ENCODE measurements around the gene UQCRC1. TPM values are rescaled to one million over a fixed set of nuclear protein-coding genes. Genes with fewer than 3 reads are reported as not detected.
A peak's percentile ranks its signal among the peaks of the same experiment; 100 is the strongest.

UQCRC1 gene
- total RNA-seq, 3 donors from 2014 or later, result 163 to 230 (median 180) TPM

DNA sequence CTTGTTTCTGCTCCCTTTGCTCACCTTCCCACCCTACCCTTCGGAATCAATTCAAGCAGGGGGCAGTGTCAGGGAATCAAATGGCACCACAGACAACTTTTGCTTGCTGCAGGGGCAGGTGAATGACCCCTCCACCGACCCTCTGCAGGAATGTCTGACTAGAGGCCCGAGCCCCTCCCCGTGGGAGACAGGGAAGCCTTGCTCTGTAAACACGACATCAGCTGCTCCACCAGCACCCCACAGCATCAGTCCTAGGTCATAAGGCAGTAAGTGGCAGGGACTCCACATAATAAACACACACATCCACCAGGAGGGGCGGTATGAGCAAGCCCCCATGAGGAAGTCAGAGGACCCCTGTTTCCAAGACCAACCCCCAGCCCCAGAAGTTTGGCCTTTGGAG lies 27.9 kb upstream of the UQCRC1 start:
- Histone ChIP-seq H3K4me3 (no peak overlapping the region), H3K9me3 (no peaks in the 10 kb centered on the region), H3K36me3 (no peaks in the 10 kb centered on the region), H3K4me1 (peaks cover 0 to 4% of the 10 kb centered on the region in 2 donors), H3K27me3 (no peaks in the 10 kb centered on the region), H3K27ac (no peak overlapping the region)
- DNase-seq (ENCODE audit: low spot score in 2 of 2), result no peak
- intact Hi-C loops (cut with DNase I; ENCODE audit: low total_unique reads), result no loop called here
- no peak for TF ChIP-seq POLR2AphosphoS5 (IDR thresholded peaks at IDR 0.05)
- TF ChIP-seq POLR2A (IDR thresholded peaks at IDR 0.05), result no peak
- TF ChIP-seq, protein P1, sequence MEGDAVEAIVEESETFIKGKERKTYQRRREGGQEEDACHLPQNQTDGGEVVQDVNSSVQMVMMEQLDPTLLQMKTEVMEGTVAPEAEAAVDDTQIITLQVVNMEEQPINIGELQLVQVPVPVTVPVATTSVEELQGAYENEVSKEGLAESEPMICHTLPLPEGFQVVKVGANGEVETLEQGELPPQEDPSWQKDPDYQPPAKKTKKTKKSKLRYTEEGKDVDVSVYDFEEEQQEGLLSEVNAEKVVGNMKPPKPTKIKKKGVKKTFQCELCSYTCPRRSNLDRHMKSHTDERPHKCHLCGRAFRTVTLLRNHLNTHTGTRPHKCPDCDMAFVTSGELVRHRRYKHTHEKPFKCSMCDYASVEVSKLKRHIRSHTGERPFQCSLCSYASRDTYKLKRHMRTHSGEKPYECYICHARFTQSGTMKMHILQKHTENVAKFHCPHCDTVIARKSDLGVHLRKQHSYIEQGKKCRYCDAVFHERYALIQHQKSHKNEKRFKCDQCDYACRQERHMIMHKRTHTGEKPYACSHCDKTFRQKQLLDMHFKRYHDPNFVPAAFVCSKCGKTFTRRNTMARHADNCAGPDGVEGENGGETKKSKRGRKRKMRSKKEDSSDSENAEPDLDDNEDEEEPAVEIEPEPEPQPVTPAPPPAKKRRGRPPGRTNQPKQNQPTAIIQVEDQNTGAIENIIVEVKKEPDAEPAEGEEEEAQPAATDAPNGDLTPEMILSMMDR (IDR thresholded peaks at IDR 0.05), result no peak

DNA sequence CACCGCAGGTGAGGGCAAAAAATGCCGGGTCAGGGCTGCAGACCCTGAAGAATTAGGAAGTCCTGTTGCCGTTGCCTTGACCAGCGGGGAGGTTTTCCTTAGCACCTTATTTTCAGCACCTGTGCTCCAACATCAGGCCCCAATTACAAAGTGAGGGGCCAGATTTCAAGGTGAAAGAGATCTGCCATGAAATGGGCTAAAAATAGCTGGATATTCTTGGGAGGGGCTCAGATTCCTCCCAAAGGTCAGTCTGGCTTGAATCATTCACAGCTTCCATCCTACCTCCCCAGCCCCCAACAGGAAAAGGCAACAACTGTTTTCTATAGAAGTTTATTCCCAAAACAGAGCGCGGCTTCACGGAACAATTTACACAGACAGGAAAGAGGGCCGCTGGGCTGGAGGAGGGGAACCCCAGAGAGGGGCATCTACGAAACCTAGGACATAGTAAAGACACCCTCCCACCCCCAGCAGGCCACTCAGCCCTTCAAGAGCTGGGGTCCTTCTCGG lies 26.8 kb upstream of the UQCRC1 start:
- Histone ChIP-seq H3K27me3 (no peaks in the 10 kb centered on the region), H3K27ac (peak overlapping the region; percentile 55 to 80), H3K36me3 (no peaks in the 10 kb centered on the region), H3K4me1 (peaks cover 0 to 4% of the 10 kb centered on the region in 2 donors), H3K4me3 (peak overlapping the region; percentile 74 to 96 (median 94)), H3K9me3 (no peaks in the 10 kb centered on the region)
- TF ChIP-seq POLR2A (IDR thresholded peaks at IDR 0.05), result no peak
- TF ChIP-seq, protein P1 (IDR thresholded peaks at IDR 0.05), result no peak
- no peak for DNase-seq (ENCODE audit: low spot score in 2 of 2)
- intact Hi-C loops (cut with DNase I; ENCODE audit: low total_unique reads), result no loop called here

DNA sequence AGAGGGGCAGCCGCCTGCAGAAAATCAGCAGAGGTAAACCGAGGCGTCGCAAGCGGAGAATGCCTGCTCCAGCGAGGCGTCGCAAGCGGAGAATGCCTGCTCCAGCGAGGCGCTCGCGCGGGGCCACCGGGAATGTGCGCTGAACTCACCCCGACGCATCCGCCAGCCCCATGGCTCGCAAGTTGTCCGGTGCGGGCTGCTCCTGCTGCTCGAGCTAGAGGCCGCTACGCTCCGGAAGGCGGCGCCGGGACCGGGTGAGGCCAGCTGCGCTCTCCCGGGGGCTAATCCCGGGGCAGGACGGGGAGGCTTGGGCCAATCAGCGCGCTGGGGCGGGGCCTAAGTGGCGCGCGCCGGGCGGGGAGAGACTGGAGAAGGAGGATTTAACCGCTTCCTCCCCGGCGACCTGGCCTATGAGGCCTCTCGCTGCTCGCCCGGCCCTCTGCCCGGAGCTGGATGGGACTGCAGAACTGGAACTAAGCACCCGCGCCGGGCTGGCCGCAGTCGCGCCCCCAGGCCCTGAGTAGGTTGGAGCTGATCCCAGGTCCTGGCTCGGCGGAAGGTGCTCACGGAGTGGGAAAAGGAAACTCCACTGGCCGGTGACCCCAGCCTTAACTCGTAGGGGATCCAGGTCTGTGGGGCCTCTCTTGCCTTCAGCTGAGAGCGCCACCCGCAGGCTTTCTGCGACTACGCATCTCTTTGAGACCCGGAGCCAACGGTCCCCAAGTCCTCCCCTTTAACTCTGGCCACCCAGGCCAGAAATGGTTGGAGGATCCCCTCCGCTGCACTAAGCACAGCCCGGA lies 26.0 kb upstream of the UQCRC1 start, which contains the start of gene SLC26A6:
SLC26A6 (minus strand) TSS at position 240 of the 800 bp plus-strand sequence; CDS start at position 172, 68 bp downstream.
- intact Hi-C loops (cut with DNase I; ENCODE audit: low total_unique reads), result no loop called here

DNA sequence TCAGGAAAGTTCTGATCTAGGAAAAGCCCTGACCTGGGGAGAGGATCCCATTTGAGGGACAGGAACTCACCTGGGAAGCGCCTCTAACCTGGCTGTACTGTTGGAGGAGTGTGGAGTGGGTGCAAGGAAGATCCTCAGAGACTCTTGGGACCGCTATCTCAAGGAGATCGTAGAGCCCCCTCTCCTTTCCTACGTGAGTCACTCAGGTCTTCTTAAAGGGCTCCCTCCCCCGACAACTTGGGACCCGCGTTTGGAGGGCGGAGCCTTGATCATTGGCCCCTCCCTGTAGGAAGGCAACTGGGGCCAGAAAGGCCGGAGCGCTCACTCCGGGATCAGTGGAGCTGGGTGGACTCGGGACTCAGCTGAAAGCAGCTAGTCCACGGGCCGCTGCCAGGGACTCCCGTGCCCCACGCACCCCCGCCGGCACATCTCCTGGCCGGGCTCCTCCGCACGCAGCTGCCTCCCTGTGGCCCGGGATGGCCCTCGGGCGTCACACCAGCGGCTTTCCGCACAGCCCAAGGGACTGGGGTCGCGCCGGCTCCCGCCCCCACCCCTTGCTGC lies 25.3 kb upstream of the UQCRC1 start:
- no peaks in the 10 kb centered on the region for H3K9me3 ChIP-seq
- DNase-seq (ENCODE audit: low spot score in 2 of 2), result no peak
- H3K27ac ChIP-seq, result peak overlapping the region; percentile 55 to 80
- no peaks in the 10 kb centered on the region for H3K36me3 ChIP-seq
- TF ChIP-seq POLR2AphosphoS5 (IDR thresholded peaks at IDR 0.05) (no peak), POLR2A (IDR thresholded peaks at IDR 0.05) (no peak)
- TF ChIP-seq, protein P1 (IDR thresholded peaks at IDR 0.05), result no peak
- intact Hi-C loops (cut with DNase I; ENCODE audit: low total_unique reads), result no loop called here
- peak overlapping the region; percentile 74 to 96 (median 94) for H3K4me3 ChIP-seq
- H3K27me3 ChIP-seq, result no peaks in the 10 kb centered on the region
- peaks cover 0 to 4% of the 10 kb centered on the region in 2 donors for H3K4me1 ChIP-seq

More for the DNA sequence above, 26.0 kb upstream of the UQCRC1 start, which contains the start of gene SLC26A6:
- H3K9me3 ChIP-seq, result no peaks in the 10 kb centered on the region
- no peaks in the 10 kb centered on the region for H3K36me3 ChIP-seq
- H3K4me3 ChIP-seq, result peak within 1 kb of the TSS; percentile 74 to 96 (median 94)
- peak; percentile 94 to 96 for DNase-seq (ENCODE audit: low spot score in 2 of 2)
- H3K27me3 ChIP-seq, result no peaks in the 10 kb centered on the region
- TF ChIP-seq, protein P1 (IDR thresholded peaks at IDR 0.05), result peak in 2 of 3 donors; percentile 15 to 46
- TF ChIP-seq POLR2AphosphoS5 (IDR thresholded peaks at IDR 0.05) (peak; percentile 29 to 55 (median 51)), POLR2A (IDR thresholded peaks at IDR 0.05) (no peak)
- peak within 1 kb of the TSS; percentile 55 to 80 for H3K27ac ChIP-seq
- peaks cover 0 to 4% of the 10 kb centered on the region in 2 donors for H3K4me1 ChIP-seq

DNA sequence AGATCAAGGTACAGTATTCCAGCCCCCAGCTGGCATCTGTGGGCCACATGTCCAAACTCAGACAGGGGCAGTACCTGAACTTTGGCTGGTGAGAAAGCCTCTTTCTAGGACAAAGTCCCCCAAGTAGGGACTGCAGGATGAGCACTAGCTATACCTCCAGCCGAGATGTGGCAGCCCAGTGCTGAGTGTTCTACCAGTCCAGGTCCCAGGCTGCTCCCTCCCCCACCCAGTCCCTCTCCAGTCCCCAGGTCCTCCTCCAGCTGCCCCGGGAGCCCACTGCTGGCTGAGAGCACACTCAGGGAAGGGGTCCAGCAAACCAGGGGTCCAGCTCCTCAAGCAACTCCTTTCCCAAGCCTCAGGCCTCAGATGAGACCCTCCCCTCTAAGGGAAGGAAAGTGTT lies 24.3 kb upstream of the UQCRC1 start:
- Histone ChIP-seq H3K36me3 (no peaks in the 10 kb centered on the region), H3K27ac (no peak overlapping the region), H3K27me3 (no peaks in the 10 kb centered on the region), H3K4me1 (peaks cover 0 to 4% of the 10 kb centered on the region in 2 donors), H3K4me3 (no peak overlapping the region), H3K9me3 (no peaks in the 10 kb centered on the region)
- intact Hi-C loops (cut with DNase I; ENCODE audit: low total_unique reads), result no loop called here
- no peak for TF ChIP-seq POLR2A (IDR thresholded peaks at IDR 0.05)
- TF ChIP-seq, protein P1 (IDR thresholded peaks at IDR 0.05), result no peak
- TF ChIP-seq POLR2AphosphoS5 (IDR thresholded peaks at IDR 0.05), result no peak
- DNase-seq (ENCODE audit: low spot score in 2 of 2), result no peak

All from breast epithelium (tissue), 4 donors.